GM23338 (cell line): ENCODE results near the gene MBD1. TPM values are rescaled to one million over a fixed set of nuclear protein-coding genes. Genes with fewer than 3 reads are reported as not detected.

Source experiments
- ATAC-seq: fragments of 200-7000 bp; cut with Tn5 transposase; 3 replicates; pipeline ENCODE4 v1.9.1; 2020
- DNase-seq: peaks from one replicate; pipeline ENCODE4 v3.0.0-alpha.2; 2015; ENCODE audit warnings: low spot score
- H2AFZ ChIP-seq: fragments of 200-600 bp; sonication (generic); 2 replicates; pipeline ENCODE4 v1.8.0; 2016; ENCODE audit warnings: antibody characterized with exemption, mild to moderate bottlenecking, moderate library complexity
- H3F3A ChIP-seq: fragments of 200-600 bp; sonication (generic); replicated peaks from 2 replicates; pipeline ENCODE4 v1.8.0; 2017; ENCODE audit warnings: antibody characterized with exemption, mixed run types, low read depth
- H3K27ac ChIP-seq: fragments of 200-600 bp; sonication (generic); 2 replicates; pipeline ENCODE4 v1.6.1; 2016; ENCODE audit warnings: low read depth
- H3K27me3 ChIP-seq: fragments of 200-600 bp; sonication (generic); 2 replicates; pipeline ENCODE4 v1.8.0; 2016; ENCODE audit warnings: mild to moderate bottlenecking, mixed run types, moderate library complexity; ENCODE audit not compliant: insufficient read depth
- H3K36me3 ChIP-seq: fragments of 200-600 bp; sonication (generic); 2 replicates; pipeline ENCODE4 v1.8.0; 2016; ENCODE audit warnings: mild to moderate bottlenecking; ENCODE audit not compliant: insufficient read depth
- H3K4me1 ChIP-seq: fragments of 200-600 bp; sonication (generic); 2 replicates; pipeline ENCODE4 v1.8.0; 2016; ENCODE audit warnings: mild to moderate bottlenecking, moderate library complexity; ENCODE audit not compliant: insufficient read depth
- H3K4me2 ChIP-seq: fragments of 200-600 bp; sonication (generic); 2 replicates; pipeline ENCODE4 v1.7.1; 2017; ENCODE audit warnings: mixed run types
- H3K4me3 ChIP-seq: fragments of 200-600 bp; sonication (generic); 2 replicates; pipeline ENCODE4 v1.6.1; 2016; ENCODE audit warnings: mixed run types
- H3K79me2 ChIP-seq: fragments of 200-600 bp; sonication (generic); replicated peaks from 2 replicates; pipeline ENCODE4 v1.8.0; 2017; ENCODE audit warnings: mild to moderate bottlenecking; ENCODE audit not compliant: insufficient read depth
- H3K9me2 ChIP-seq: fragments of 200-600 bp; sonication (generic); 2 replicates; pipeline ENCODE4 v1.8.0; 2017; ENCODE audit not compliant: insufficient read depth
- H4K20me1 ChIP-seq: fragments of 200-600 bp; sonication (generic); replicated peaks from 2 replicates; pipeline ENCODE4 v1.8.0; 2017; ENCODE audit warnings: mild to moderate bottlenecking; ENCODE audit not compliant: insufficient read depth
- H3K27ac Mint-ChIP-seq: 2 replicates; pipeline ENCODE4 v1.8.0; 2020; ENCODE audit warnings: inconsistent platforms, mild to moderate bottlenecking, moderate library complexity, mixed read lengths
- H3K27me3 Mint-ChIP-seq: 3 replicates; pipeline ENCODE4 v1.8.0; 2022; ENCODE audit warnings: low read depth, mild to moderate bottlenecking, moderate library complexity, mixed read lengths, inconsistent platforms; ENCODE audit not compliant: insufficient read depth, poor library complexity
- H3K36me3 Mint-ChIP-seq: 3 replicates; pipeline ENCODE4 v1.8.0; 2021; ENCODE audit warnings: low read depth, mild to moderate bottlenecking, inconsistent platforms, moderate library complexity, mixed read lengths
- H3K4me1 Mint-ChIP-seq: 3 replicates; pipeline ENCODE4 v1.8.0; 2020; ENCODE audit warnings: mild to moderate bottlenecking, inconsistent platforms, mixed read lengths
- H3K4me3 Mint-ChIP-seq: 3 replicates; pipeline ENCODE4 v1.8.0; 2021; ENCODE audit warnings: moderate library complexity, mild to moderate bottlenecking, inconsistent platforms, mixed read lengths
- H3K9me3 Mint-ChIP-seq: 3 replicates; pipeline ENCODE4 v1.8.0; 2020; ENCODE audit warnings: moderate library complexity, mild to moderate bottlenecking, inconsistent platforms, mixed read lengths
- CREB1 ChIP-seq: fragments of 250-450 bp; sonication (Bioruptor Pico); IDR thresholded peaks from 2 replicates; pipeline ENCODE4 v1.5.0; 2020; ENCODE audit warnings: low read depth, mild to moderate bottlenecking, moderate library complexity
- CTCF ChIP-seq, 2 experiments: fragments of 200-600 bp in 1 of 2; sonication (generic) in 1 of 2; conservative IDR thresholded peaks; 2 replicates each; pipeline versions ENCODE4 v1.5.1 to v1.6.1; 2016 to 2017; ENCODE audit warnings: antibody characterized with exemption in 2 of 2, low read depth in 2 of 2, mild to moderate bottlenecking in 2 of 2, moderate library complexity in 1 of 2
- ETS1 ChIP-seq: IDR thresholded peaks from 2 replicates; pipeline ENCODE4 v1.6.1; 2016; ENCODE audit warnings: antibody characterized with exemption
- EZH2 ChIP-seq: fragments of 200-600 bp; sonication (generic); IDR thresholded peaks from one replicate; pipeline ENCODE4 v1.8.0; 2017; ENCODE audit warnings: antibody characterized with exemption, mild to moderate bottlenecking, low read depth; ENCODE audit not compliant: unreplicated experiment
- EZH2phosphoT487 ChIP-seq: fragments of 200-600 bp; sonication (generic); IDR thresholded peaks from one replicate; pipeline ENCODE4 v1.8.1; 2018; ENCODE audit warnings: antibody characterized with exemption; ENCODE audit not compliant: unreplicated experiment
- JUNB ChIP-seq: IDR thresholded peaks from one replicate; pipeline ENCODE4 v1.6.1; 2016; ENCODE audit warnings: antibody characterized with exemption; ENCODE audit not compliant: unreplicated experiment
- NANOG ChIP-seq: IDR thresholded peaks from 2 replicates; pipeline ENCODE4 v1.6.1; 2016; ENCODE audit warnings: antibody characterized with exemption, borderline replicate concordance
- POLR2AphosphoS5 ChIP-seq: IDR thresholded peaks from 2 replicates; pipeline ENCODE4 v1.6.1; 2016; ENCODE audit warnings: antibody characterized with exemption, low read depth
- STAT1 ChIP-seq: IDR thresholded peaks from one replicate; pipeline ENCODE4 v1.6.1; 2016; ENCODE audit warnings: antibody characterized with exemption; ENCODE audit not compliant: unreplicated experiment
- ZNF114 ChIP-seq: fragments of 250-450 bp; sonication (Bioruptor Pico); IDR thresholded peaks from 2 replicates; pipeline ENCODE4 v1.5.0; 2020; ENCODE audit warnings: mild to moderate bottlenecking, moderate library complexity
- ZNF331 ChIP-seq: fragments of 250-450 bp; sonication (Bioruptor Pico); IDR thresholded peaks from 2 replicates; pipeline ENCODE4 v1.5.0; 2020; ENCODE audit warnings: low read depth, mild to moderate bottlenecking, moderate library complexity
- long read RNA-seq: library from polyadenylated mRNA; unstranded; transcript quantifications from one replicate; pipeline ENCODE4 v2.0.0, GENCODE V29; 2020; ENCODE audit not compliant: unreplicated experiment
- polyA plus RNA-seq: library from polyadenylated mRNA; unstranded; fragments of >200 nt; fragmentation: Nextera tagmentation; extraction: Ambion mirVana; gene quantifications from 2 replicates; pipeline ENCODE4 v1.2.1, GENCODE V29; 2016
- total RNA-seq: library from RNA; depleted of rRNA; stranded (reverse); fragments of >200 nt; shearing (Covaris generic); gene quantifications from 2 replicates; pipeline ENCODE4 v1.2.3, GENCODE V29; 2014; rRNA removed

Gene MBD1
- 43.5 and 44.5 TPM in 2 replicates for total RNA-seq
- polyA plus RNA-seq = 17.0 TPM in 2 replicates
- long read RNA-seq, full-length matches to known transcripts = 2 of 6 reads
- long read RNA-seq, partial matches to known transcripts = 1 of 6 reads
- long read RNA-seq, other reads (novel, unspliced or antisense) = 3 of 6 reads

GRCh38 chr18:50281295-50281971, at the start of gene MBD1:
Gene MBD1 (minus strand): TSS chr18:50281523. CDS start chr18:50279992, 1,531 bp downstream.
- H3K9me2 ChIP-seq = no peaks in the 10 kb centered on the region
- peaks cover 8% of the 10 kb centered on the region; the same call in 1 of the 2 replicates for H3K36me3 ChIP-seq
- H3F3A ChIP-seq = no peaks in the 10 kb centered on the region; the same call in 1 of the 2 replicates
- no peaks in the 10 kb centered on the region for H3K27me3 ChIP-seq
- peak; percentile 95 for ATAC-seq
- TF ChIP-seq POLR2AphosphoS5 (peak; percentile 87), CREB1 (CRISPR knock-in tag) (peak; percentile 71), STAT1 (no peak), ETS1 (peak; percentile 96), EZH2phosphoT487 (no peak), CTCF (conservative IDR thresholded peaks at IDR 0.05; ENCODE audit: low read depth in 2 of 2) (peak in 1 of 2 experiments; percentile 11; a peak in 1 of 4 replicates)
- DNase-seq = peak; percentile 95
- H3K36me3 Mint-ChIP-seq = peaks cover 48% of the 10 kb centered on the region
- H3K4me1 Mint-ChIP-seq = peaks cover 14% of the 10 kb centered on the region
- H3K4me2 ChIP-seq = peak within 1 kb of the TSS; percentile 96
- H3K79me2 ChIP-seq = peaks cover 25% of the 10 kb centered on the region
- peak within 1 kb of the TSS; percentile 96 for H3K4me3 ChIP-seq
- H3K27ac ChIP-seq = peak within 1 kb of the TSS; percentile 60
- H4K20me1 ChIP-seq = no peaks in the 10 kb centered on the region; the same call in 1 of the 2 replicates
- peak within 1 kb of the TSS; percentile 91 for H3K4me3 Mint-ChIP-seq
- H3K27ac Mint-ChIP-seq = peak within 1 kb of the TSS; percentile 90
- peak within 1 kb of the TSS; percentile 95 for H2AFZ ChIP-seq
- H3K9me3 Mint-ChIP-seq = no peaks in the 10 kb centered on the region
- peaks cover 10% of the 10 kb centered on the region for H3K27me3 Mint-ChIP-seq
- peaks cover 6% of the 10 kb centered on the region; the same call in 1 of the 2 replicates for H3K4me1 ChIP-seq

GRCh38 chr18:50330176-50330575, 48.9 kb upstream of the MBD1 start:
- H3K4me3 Mint-ChIP-seq = no peak overlapping the region
- TF ChIP-seq ZNF114 (CRISPR knock-in tag) = no peak
- TF ChIP-seq EZH2 = no peak
- TF ChIP-seq STAT1 = no peak
- TF ChIP-seq CREB1 (CRISPR knock-in tag) = no peak
- no peak for TF ChIP-seq JUNB
- TF ChIP-seq NANOG = no peak
- no peak for TF ChIP-seq EZH2phosphoT487
- no peak for TF ChIP-seq ETS1
- no peak for TF ChIP-seq POLR2AphosphoS5
- TF ChIP-seq CTCF (conservative IDR thresholded peaks at IDR 0.05; ENCODE audit: low read depth in 2 of 2) = no peak
- no peak for TF ChIP-seq ZNF331 (CRISPR knock-in tag)

More at GRCh38 chr18:50330176-50330575, 48.9 kb upstream of the MBD1 start:
- Histone ChIP-seq H3K9me2 (no peaks in the 10 kb centered on the region), H3K36me3 (no peaks in the 10 kb centered on the region), H3K27me3 (no peaks in the 10 kb centered on the region), H3K79me2 (no peaks in the 10 kb centered on the region), H3K4me3 (no peak overlapping the region), H3K4me1 (no peaks in the 10 kb centered on the region), H3K4me2 (no peak overlapping the region), H4K20me1 (no peaks in the 10 kb centered on the region), H3F3A (no peaks in the 10 kb centered on the region), H3K27ac (no peak overlapping the region), H2AFZ (no peak overlapping the region)
- no peaks in the 10 kb centered on the region for H3K36me3 Mint-ChIP-seq
- no peaks in the 10 kb centered on the region for H3K27me3 Mint-ChIP-seq
- no peak overlapping the region for H3K27ac Mint-ChIP-seq
- DNase-seq = no peak
- peaks cover 3% of the 10 kb centered on the region; the same call in 2 of the 3 replicates for H3K9me3 Mint-ChIP-seq
- H3K4me1 Mint-ChIP-seq = no peaks in the 10 kb centered on the region
- ATAC-seq = no peak
